Left cardiac atrium (tissue), 4 donors: ENCODE measurements around the gene NEGR1. TPM values are rescaled to one million over a fixed set of nuclear protein-coding genes. Genes with fewer than 3 reads are reported as not detected.

Source experiments
- ATAC-seq, 2 donors: fragments of 200-7000 bp; cut with Tn5 transposase; one replicate each; pipeline ENCODE4 v1.9.1; 2020; ENCODE audit warnings: mild to moderate bottlenecking in 2 of 2, moderate library complexity in 2 of 2
- DNase-seq: peaks from one replicate; pipeline ENCODE4 v3.0.0-alpha.2; 2020
- intact Hi-C, 2 donors: fragments of 100-400 bp; cut with DNase I; formaldehyde crosslinking; loops; one replicate each; pipeline versions ENCODE4 v1.14.1 to v1.15.1; 2022 to 2023
- total RNA-seq, 2 donors: library from RNA; stranded (reverse); fragmentation: NEBNext Ultra II Directional; extraction: Animal tissue kit (Norgen Biotek cat#: 25700); gene quantifications; one replicate each; pipeline ENCODE4 v1.2.1, GENCODE V29; 2021
- donor health status: DM: no; HTN: yes; CAD: no.
- donor health status: DM: no; HTN: yes; CAD: no; lungs with severe emphysema.
- donor health status: DM: yes; HTN: yes; CAD: no.
- donor health status: Dilated cardiomyopathy.

The NEGR1 gene
- total RNA-seq, 2 donors from 2014 or later = 18.8 to 22.4 TPM

- no peak for DNase-seq
- intact Hi-C loops = loop anchor here in 1 of 2 donors (5.0 kb wide), 1 partner anchor 422 kb away; no protein-coding TSS in a partner anchor
- no peak for ATAC-seq
These were observed 773.2 kb downstream of the NEGR1 start for GRCh38 chr1:71509051-71509595.

GRCh38 chr1:71502006-71502405 is 780.3 kb downstream of the NEGR1 start:
- intact Hi-C loops = no loop called here
- no peak for ATAC-seq
- DNase-seq = no peak

GRCh38 chr1:71498542-71498941 is 783.8 kb downstream of the NEGR1 start:
- ATAC-seq = no peak
- intact Hi-C loops = no loop called here

GRCh38 chr1:71494163-71494562 is 788.2 kb downstream of the NEGR1 start:
- intact Hi-C loops = no loop called here
- ATAC-seq = no peak

More at GRCh38 chr1:71498542-71498941, 783.8 kb downstream of the NEGR1 start:
- no peak for DNase-seq

GRCh38 chr1:71492298-71493041 is 789.9 kb downstream of the NEGR1 start:
- intact Hi-C loops = no loop called here
- ATAC-seq = no peak
- no peak for DNase-seq

More at GRCh38 chr1:71494163-71494562, 788.2 kb downstream of the NEGR1 start:
- DNase-seq = no peak

- ATAC-seq = no peak
- DNase-seq = no peak
- intact Hi-C loops = no loop called here
These were observed 791.9 kb downstream of the NEGR1 start for GRCh38 chr1:71490432-71490831.

GRCh38 chr1:71488555-71489252 is 793.6 kb downstream of the NEGR1 start:
- intact Hi-C loops = no loop called here
- DNase-seq = no peak
- ATAC-seq = no peak

- ATAC-seq (no peak), DNase-seq (no peak)
- intact Hi-C loops = no loop called here
These were observed 809.0 kb downstream of the NEGR1 start for GRCh38 chr1:71473331-71473730.

- intact Hi-C loops = no loop called here
- ATAC-seq (no peak), DNase-seq (no peak)
These were observed 817.2 kb downstream of the NEGR1 start for GRCh38 chr1:71465093-71465492.

- no peak for DNase-seq
- no peak for ATAC-seq
- intact Hi-C loops = no loop called here
These were observed 818.3 kb downstream of the NEGR1 start for GRCh38 chr1:71464016-71464415.

GRCh38 chr1:71463144-71463543 is 819.2 kb downstream of the NEGR1 start:
- DNase-seq (no peak), ATAC-seq (peak; percentile 38 to 49)
- intact Hi-C loops = no loop called here

- ATAC-seq (no peak), DNase-seq (no peak)
- intact Hi-C loops = no loop called here
These were observed 820.1 kb downstream of the NEGR1 start for GRCh38 chr1:71462247-71462646.

- no peak for DNase-seq
- ATAC-seq = no peak
- intact Hi-C loops = no loop called here
These were observed 820.9 kb downstream of the NEGR1 start for GRCh38 chr1:71461416-71461815.

- intact Hi-C loops = no loop called here
- no peak for DNase-seq
- no peak for ATAC-seq
These were observed 833.9 kb downstream of the NEGR1 start for GRCh38 chr1:71448444-71448843.

GRCh38 chr1:71438626-71439025 is 843.7 kb downstream of the NEGR1 start:
- intact Hi-C loops = no loop called here
- ATAC-seq (no peak), DNase-seq (no peak)

GRCh38 chr1:71435951-71436350 is 846.4 kb downstream of the NEGR1 start:
- DNase-seq (no peak), ATAC-seq (no peak)
- intact Hi-C loops = no loop called here

GRCh38 chr1:71434240-71434639 is 848.1 kb downstream of the NEGR1 start:
- DNase-seq = no peak
- ATAC-seq = no peak

GRCh38 chr1:71428029-71428428 is 854.3 kb downstream of the NEGR1 start:
- ATAC-seq = no peak
- intact Hi-C loops = no loop called here
- DNase-seq = no peak

More at GRCh38 chr1:71434240-71434639, 848.1 kb downstream of the NEGR1 start:
- intact Hi-C loops = no loop called here

- intact Hi-C loops = no loop called here
- DNase-seq (no peak), ATAC-seq (no peak)
These were observed 855.3 kb downstream of the NEGR1 start for GRCh38 chr1:71427066-71427465.

GRCh38 chr1:71424536-71424935 is 857.8 kb downstream of the NEGR1 start:
- no peak for ATAC-seq

More at GRCh38 chr1:71424536-71424935, 857.8 kb downstream of the NEGR1 start:
- intact Hi-C loops = no loop called here
- DNase-seq = no peak
